Renal cortex interstitium (tissue), 11 donors: ENCODE results near the gene ARL3. TPM values are rescaled to one million over a fixed set of nuclear protein-coding genes. Genes with fewer than 3 reads are reported as not detected.

Source experiments
- DNase-seq, 11 donors: peaks; one replicate each; pipeline ENCODE4 v3.0.0-alpha.2; 2013; ENCODE audit warnings: low read depth in 9 of 11, low spot score in 4 of 11; ENCODE audit errors: extremely low read depth in 1 of 11
- polyA plus RNA-seq, 3 donors: library from polyadenylated mRNA; unstranded; fragments of 120-200 nt; gene quantifications; one replicate each; pipeline ENCODE4 v1.2.1, GENCODE V29; 2013; ENCODE audit not compliant: insufficient read length in 3 of 3

The ARL3 gene
- polyA plus RNA-seq, 3 donors: 27.5 to 35.8 (median 31.5) TPM

DNA sequence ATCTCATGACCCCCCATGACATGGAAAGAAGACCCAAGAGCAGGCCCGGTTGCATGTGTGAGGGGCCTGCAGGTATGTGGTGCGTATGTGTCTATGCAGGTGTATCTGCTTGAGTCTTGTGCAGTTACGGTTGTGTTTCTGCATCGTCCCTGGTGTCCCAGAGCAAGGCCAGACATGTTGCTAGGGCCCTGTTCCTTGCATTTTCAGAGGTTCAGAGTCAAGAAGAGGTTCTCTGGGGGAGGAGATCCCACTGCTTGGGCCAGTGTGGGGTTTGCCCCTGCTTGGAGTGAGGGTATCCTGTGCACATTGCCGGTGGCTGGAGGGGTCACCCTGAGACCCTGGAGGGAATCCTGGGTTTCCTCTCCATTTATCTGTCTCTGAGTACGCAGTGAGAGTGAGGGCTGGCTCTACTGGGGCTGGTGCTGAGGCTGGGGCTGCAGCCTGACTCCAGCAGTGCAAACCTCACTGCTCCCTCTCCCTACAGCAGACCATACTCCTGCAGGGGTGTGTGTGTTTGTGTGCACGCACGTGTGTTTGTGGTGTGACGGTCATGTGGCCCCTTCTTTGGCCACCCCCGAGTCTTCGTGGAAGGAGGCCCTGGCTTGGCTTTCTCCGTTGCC, 65.8 kb downstream of the ARL3 start:
- DNase-seq: no peak

DNA sequence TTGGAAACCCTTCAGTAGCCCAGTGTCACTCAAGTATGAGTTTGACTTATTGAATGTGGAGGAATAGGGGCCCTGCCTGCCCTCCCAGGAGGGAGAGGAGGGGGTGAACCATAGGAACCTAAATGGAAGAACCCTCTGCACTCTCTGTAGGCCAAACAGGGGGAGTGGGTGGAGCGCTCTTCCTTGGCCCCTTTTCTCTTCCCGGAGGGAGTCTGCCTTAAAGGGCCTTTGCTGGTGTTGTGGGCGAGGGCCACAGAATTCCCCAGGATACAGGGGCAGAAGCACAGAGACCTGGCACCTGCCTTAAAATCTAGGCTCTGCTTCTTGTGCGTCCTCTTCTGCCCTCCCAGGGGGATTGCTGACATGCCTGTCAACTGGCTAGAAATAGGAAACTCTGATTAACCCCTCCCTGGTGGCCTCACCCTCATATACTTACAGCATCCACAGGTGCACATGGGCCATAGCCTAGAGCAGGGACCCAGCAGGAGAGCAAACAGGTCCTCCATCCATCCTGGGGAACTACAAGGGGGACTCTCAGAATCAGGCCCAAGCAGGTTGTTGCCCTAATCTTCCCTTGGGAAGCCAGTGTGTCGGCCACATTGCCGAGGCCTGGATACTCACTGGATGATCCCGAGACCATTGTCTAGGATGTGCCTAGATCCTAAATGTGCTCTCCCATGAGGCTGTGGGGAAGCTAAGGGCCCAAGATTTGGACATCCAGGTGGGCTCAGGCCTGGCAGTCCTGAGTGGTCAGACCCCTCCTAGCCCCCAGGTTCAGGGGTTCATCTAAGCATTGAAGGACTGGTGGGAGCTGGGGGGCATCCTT, 66.5 kb downstream of the ARL3 start:
- DNase-seq: no peak

DNA sequence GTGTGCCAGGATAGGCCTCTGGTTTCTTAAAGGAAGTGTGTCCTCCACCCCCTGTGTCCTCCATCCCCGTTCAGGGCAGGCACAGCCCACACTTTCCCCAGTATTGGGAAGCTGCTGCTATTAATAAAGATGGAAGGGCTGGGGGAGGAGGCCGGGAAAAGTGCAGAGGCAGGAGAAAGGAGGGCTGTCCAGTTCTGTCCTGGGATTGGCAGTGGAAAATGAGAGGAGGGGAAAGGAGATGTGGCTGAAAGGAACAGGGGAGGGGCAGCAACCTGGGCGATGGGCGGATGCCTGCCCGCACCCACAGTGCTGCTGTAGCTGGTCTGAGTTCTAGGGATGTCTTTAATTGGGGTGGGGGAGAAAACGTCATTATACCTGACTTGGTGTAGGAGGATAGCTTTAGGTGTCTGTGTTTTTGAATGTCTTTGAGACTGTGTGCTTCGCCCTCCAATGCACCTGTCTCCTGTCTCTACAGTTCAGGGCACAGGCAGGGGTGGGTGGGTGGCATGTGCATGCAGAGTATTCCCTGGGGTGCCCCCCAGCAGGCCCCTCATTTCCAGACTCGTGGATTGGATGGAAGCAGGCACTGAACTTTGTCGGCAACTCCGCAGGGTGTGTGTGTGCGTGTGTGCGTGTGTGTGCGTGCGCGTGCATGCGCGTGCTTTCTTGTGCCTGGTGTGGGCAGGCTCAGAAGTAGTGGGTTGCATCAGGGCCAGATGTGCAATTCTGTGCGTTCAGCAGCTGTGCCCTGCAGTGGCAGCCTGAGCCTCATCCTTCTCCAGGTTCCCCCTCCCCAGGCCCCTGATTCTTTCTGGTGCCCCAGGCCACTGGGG, 67.4 kb downstream of the ARL3 start:
- peak in 2 of 11 donors; percentile 58 to 61 for DNase-seq

DNA sequence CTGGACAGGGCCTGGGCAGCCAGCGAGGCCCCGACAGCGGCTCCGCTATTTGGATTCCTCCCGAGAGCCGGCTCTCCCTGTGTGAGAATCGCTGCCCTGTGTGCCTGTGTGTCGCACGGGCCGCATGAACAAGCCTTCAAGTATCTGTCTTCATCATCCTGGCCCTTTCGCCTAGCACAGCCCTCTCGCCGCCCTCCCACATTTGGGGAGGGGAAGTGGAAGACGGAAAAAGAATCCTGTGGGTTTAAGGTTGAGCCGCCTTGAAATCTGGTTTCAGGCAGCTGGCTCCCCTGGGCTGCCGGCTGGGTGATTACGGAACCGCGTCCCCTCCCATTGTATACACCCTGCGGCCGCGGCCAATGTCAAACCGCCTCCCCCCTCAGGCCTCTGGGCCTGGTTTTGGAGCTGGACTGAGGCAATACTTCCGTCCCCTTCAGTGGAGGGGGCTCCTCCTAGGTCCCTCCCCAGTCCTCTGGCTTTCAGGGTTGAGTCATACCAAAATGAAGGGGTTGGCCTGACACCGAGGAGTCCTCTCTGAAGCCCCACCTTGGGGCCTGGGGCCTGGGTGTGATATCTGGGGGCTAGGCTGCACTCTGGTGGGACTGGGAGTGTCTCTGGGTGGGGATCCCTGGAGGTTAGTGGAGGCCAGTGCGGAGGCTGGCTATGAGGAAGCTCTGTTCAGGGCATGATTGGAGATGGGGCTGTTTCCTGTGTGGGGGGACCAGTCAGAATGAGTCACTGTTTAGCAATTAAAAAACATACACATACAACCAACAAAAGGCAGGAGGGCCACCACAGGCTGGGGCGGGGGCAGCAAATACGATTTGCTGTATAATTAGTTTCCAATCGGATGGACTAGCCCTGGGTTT, 68.2 kb downstream of the ARL3 start:
- peak in 3 of 11 donors; percentile 50 to 63 (median 55) for DNase-seq

DNA sequence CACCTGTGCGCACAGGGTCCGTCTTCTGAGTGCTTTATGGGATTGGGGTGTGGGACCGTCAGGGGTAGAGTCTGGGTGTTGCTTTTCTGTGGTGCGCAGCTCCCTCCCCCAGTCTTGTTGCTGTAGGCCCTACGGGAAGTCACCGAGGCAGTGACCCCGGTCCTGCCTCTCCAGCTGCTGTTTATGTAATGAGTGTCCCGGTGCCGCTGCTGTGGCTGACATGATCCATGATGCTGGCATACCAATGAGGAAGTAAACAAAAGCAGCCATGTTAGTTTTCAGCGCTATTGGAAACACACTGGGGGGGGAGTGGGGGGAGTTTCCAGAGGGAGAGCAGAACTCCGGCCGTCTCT, 68.8 kb downstream of the ARL3 start:
- DNase-seq: peak in 3 of 11 donors; percentile 67 to 79 (median 68)

DNA sequence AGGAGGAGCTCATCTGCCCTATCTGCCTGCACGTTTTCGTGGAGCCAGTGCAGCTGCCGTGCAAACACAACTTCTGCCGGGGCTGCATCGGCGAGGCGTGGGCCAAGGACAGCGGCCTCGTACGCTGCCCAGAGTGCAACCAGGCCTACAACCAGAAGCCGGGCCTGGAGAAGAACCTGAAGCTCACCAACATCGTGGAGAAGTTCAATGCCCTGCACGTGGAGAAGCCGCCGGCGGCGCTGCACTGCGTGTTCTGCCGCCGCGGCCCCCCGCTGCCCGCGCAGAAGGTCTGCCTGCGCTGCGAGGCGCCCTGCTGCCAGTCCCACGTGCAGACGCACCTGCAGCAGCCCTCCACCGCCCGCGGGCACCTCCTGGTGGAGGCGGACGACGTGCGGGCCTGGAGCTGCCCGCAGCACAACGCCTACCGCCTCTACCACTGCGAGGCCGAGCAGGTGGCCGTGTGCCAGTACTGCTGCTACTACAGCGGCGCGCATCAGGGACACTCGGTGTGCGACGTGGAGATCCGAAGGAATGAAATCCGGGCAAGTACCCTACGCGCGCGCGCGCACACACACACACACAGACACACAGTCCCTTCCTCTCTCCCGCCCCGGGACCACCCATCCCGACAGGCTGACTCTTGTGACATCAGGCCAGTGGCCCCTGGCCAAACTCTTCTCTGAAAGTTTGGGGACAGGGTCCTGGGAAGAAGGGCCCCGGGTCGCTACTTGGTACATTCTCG, 69.4 kb downstream of the ARL3 start:
- DNase-seq: peak in 3 of 11 donors; percentile 45 to 72 (median 69)

DNA sequence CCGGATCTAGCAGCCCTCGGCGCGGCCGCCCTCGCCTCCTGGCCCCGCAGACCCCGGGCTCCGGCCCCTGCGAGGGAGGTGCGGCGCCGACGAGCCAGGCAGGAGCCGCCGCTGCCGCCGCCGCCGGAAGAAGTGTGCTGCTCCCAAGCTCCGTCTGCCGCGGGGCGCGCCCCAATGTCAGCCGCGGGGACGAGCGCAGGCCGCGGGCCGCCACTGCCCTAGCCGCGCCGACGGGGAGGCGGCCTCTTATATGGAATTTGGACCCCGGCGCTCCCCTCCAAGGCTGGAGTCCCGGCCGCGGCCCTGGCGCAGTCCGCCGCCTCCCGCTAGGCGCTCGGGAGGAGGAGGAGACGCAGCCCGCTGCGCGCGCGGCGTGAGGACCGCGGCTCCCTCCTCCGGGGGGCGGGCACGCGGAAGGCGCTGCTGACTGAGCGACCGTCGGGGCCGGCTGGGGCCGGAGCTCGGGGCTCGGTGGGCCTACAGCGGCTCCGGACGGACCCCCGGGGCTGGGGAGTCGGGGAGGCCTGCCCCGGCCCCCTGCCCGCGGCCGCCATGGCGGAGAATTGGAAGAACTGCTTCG, 70.0 kb downstream of the ARL3 start, which contains the start of gene TRIM8:
Gene TRIM8 (plus strand): TSS at position 414 of the 580 bp plus-strand sequence. CDS start 139 bp downstream, at position 553.
- no peak for DNase-seq

DNA sequence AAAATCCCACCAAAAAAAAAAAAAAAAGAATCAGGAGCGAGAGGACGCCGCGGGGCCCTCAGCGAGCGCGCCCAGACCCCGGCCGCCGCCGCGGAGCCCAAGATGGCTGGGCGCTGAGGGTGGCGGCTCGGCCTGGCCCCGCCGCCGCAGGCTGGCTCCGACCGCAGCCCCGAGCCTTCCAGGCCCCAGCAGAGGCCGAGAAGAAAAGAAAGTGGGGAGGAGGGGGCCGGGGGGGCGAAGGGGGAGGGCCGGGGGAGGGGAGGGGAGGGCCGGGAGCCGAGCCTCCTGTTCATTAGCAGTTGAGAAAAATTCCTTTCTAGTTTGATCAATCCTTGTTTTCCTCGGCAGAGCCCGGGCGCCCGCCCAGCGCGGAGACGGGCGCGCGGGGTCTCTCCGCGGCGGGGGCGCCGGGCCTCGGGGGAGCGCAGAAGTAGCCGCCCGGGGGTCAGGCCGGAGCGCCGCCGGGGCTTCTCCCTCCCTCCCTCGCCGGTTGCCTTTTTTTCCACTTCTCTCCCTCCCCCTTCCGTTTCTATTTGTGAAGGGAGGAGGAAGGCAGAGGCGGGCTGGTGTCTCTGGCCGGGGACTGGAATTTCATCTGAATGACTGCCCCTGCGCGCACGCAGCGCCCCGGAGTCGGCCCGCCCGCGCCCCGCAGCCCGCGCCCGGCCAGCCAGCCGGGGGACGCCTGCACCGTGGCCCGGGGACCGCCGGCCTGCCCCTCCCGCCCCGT, 70.7 kb downstream of the ARL3 start:
- DNase-seq: peak in 3 of 11 donors; percentile 53 to 59 (median 58)

DNA sequence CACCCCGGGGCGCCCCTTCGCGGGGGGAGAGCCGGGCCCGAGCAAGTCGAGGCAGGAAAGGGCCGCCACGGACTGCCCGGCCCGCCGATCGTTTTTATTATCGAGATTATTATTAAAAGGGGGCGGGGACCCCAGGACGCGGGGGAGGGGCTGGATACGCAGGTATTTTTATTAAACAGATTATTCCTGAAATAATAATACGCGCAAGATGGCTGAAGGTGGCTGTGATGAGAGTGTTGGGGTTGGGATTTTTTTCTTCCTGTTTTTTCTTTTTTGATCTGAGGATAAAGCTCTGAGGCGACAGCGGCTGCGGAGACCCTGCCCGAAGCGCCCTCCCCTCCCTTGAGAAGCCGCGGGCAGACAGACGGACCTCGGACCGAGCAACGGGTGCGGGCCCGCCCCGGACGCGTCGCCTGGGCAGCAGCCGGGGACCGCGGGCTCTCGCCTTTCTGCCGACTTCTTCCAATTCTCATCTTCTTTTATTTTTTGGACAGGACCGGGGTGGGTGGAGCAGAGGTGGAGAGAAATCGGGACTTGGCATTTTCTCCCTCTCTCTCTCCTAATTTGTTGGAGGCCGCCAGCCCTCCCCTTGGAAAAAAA, 71.4 kb downstream of the ARL3 start:
- DNase-seq: no peak

DNA sequence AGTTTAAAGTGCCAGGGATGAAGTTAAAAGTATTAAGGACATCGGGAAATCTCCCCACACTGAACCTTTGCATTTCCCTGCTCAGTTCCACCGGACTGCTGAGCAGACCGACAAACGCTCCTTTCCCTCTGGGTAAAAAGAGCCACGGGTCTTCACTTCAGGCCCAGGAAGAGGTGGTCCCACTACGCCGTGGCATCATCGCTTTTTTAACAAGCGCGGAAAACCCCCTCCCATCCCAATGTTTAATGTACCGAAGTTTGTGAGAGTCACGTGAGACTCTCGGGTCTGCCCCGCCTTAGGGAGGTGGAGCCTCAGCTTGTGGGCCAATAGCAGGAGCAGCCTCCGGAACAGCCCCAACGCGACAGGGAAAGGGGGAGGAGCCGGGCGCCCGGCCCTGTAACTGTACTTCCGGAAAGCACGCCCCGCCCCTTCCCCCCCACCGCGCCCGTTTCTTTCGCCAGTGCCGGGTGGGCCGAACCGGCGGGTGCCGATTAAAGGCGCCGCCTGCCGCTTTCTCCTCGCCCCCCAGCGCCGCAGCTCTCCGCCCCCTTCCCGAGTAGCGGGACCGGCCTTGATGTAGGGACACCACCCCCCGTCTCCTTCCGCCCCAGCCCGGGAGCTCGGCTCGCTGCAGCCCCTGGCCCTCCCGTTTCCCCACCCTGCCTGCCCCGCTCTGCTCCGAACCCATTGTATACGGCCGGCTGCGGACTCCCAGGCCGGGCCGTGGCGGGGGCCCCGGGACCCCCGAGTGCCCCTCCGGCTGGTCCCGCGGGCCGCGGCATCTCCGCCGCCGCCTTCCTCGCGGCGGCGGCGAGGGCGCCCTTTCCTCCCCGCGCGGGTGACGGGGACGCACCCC, 72.1 kb downstream of the ARL3 start:
- peak; percentile 92 to 98 (median 97) for DNase-seq

DNA sequence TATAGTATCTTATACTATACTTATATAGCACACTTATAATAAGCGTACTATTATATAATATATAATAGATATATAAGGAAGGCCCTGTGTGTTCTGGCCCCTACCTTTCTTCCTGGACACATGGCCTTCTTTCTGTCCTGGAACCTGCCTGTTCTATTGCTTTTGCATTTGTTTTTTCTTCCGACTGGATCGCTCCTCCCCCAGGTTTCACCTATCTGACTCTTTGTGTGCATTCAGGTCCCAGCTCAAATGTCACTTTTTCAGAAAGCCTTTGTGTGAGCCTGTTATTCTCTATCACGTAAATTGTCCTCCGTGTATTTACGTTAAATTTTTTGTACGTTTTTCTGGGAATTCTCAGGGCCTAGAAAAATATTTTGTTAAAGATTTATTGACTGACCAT, 72.8 kb downstream of the ARL3 start:
- DNase-seq: peak in 1 of 11 donors; percentile 59

DNA sequence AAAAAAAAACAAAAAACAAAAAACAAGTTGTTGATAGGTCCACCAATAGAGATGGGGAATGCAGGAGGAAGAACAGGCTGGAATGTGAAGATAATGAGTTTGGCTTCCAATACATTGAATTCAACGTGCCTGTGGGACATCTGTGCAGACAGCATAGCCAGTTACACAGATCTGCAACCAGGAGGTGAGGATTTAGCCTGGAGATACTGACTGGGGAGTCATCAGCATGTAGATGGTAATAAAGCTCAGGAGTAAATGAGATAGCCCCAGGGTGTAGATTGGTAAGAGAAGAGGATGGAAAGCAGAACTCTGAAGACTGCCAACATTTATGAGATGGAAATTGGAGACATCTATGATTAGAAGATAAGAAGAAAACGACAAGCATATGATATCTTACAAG, 74.7 kb downstream of the ARL3 start:
- no peak for DNase-seq

DNA sequence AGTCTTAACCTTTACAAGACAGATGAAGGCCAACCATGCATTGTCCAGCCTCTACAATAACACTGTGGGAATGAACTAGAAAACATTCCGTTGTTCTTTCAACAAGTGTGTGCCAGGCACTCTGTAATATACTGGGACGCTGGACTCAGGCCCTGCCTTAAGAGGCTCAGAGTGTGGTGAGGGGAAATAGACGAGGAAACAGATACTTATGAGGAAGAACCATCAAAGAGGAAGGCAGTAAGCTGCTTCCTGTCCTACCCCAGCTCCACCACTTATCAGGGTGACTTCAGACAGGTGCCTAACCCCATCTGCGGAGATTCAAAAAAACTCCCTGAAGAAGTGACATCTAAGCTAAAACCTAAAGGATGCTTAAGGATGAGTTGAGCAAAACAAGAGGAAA, 78.8 kb downstream of the ARL3 start:
- no peak for DNase-seq

DNA sequence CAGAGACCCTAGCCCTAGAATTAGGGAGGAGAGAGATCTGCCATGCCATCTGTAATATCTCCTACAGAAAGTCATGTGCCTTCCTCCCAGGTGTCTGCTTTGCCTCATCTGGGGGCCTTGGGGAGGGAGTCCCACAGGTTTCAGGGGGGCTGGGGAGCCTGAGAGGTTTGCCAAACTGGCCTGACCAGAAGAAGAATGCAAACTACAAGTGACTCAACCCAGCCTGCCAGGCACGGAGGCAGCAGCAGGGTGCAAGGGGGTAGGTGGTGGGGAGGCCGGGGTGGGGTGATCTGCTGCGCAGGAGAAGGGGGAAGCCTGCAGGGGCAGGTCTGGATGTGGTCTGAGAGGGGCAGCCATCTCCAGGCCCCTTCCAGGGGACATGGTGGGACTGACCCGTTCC, 79.5 kb downstream of the ARL3 start:
- DNase-seq: no peak

DNA sequence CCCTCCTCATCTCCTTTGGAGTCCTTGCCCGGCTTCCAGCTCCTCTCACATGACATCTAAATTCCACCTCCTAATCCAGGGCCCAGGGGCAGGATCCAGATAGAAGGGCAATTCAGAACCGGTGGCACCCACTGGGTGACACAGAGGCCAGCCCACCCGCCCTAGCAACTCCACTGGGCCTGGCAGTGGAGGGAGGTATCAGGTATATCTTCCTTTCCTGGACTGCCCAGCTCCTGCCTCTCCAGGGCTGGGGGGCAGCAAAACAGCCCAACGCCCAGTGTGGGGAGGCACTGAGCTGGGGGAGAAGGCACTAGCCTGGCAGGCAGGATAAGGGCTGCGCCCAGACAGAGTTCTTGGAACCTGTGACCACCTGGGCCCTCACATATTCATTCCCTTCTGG, 80.3 kb downstream of the ARL3 start:
- no peak for DNase-seq

DNA sequence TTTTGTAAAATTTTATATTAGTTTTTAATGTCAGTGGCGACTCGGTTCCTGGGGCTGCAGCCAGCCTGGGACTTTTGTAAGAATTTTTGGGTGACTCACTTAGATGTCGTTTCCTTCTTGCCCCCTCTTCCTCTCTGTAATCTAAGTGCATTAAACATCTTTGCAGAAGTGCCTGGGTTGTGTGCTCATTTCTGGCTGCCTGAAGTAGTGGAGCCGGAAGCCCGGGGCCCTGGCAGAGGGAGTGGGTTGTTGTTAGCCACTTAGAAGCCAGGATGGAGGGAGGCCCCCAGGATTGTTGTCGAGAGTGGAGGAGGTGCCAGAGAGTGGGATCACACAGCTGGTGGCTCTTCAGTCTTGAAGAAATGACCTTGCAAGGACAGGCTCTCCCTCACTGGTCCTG, 80.9 kb downstream of the ARL3 start:
- no peak for DNase-seq
